A549 (cell line): Measurements from ENCODE around the gene MCOLN3. TPM values are rescaled to one million over a fixed set of nuclear protein-coding genes. Genes with fewer than 3 reads are reported as not detected.

ENCODE experiments used
- ATAC-seq, 2 experiments: fragments of 200-7000 bp in 1 of 2; fragments of >200 bp in 1 of 2; cut with Nextera tagmentation in 1 of 2; cut with Tn5 transposase in 1 of 2; 3 replicates each; pipeline versions ENCODE4 v1.8.0 to v1.9.1; 2018 to 2020; ENCODE audit warnings: mild to moderate bottlenecking in 1 of 2, moderate library complexity in 1 of 2
- CTCF ChIA-PET: fragments of 300-600 bp; sonication (Branson Sonifier 250); formaldehyde crosslinking; extraction: SDS; loops from one replicate; lab custom pipeline; 2021; ENCODE audit warnings: antibody characterized with exemption, inconsistent platforms; lab: Yijun Ruan, JAX
- POLR2A ChIA-PET: fragments of 350-600 bp; formaldehyde crosslinking; extraction: SDS; loops from one replicate; lab custom pipeline; 2021; ENCODE audit warnings: antibody characterized with exemption, inconsistent platforms; lab: Yijun Ruan, JAX
- DNase-seq, 2 experiments: peaks; one replicate each; pipeline versions ENCODE4 v3.0.0 to v3.0.0-alpha.2; 2011 to 2016; ENCODE audit warnings: low read depth in 1 of 2, low spot score in 1 of 2
- FAIRE-seq: peaks from 2 replicates; lab custom pipeline; 2011; peaks lifted over from hg19 to GRCh38; lab: Jason Lieb, UNC
- H3K27ac ChIP-seq, 2 experiments: fragments of >200 bp; sonication (Bioruptor Twin); formaldehyde crosslinking; 3 replicates each; pipeline ENCODE4 v1.5.1; 2016 to 2017
- H3K4me1 ChIP-seq: fragments of >200 bp; sonication (Bioruptor Twin); formaldehyde crosslinking; 3 replicates; pipeline ENCODE4 v1.6.1; 2016
- H3K4me2 ChIP-seq: fragments of >200 bp; sonication (Bioruptor Twin); formaldehyde crosslinking; 3 replicates; pipeline ENCODE4 v1.6.1; 2016
- H3K4me3 ChIP-seq: fragments of >200 bp; sonication (Bioruptor Twin); formaldehyde crosslinking; 3 replicates; pipeline ENCODE4 v1.5.1; 2016
- H3K9me3 ChIP-seq: fragments of >200 bp; sonication (Bioruptor Twin); formaldehyde crosslinking; 3 replicates; pipeline ENCODE4 v1.6.1; 2016
- BHLHE40 ChIP-seq: IDR thresholded peaks from 2 replicates; pipeline ENCODE4 v1.6.1; 2012; ENCODE audit warnings: low read depth, low read length, inconsistent platforms
- CBX2 ChIP-seq: fragments of 200-600 bp; sonication (generic); IDR thresholded peaks from 2 replicates; pipeline ENCODE4 v1.6.1; 2016; ENCODE audit warnings: low read depth, mild to moderate bottlenecking, borderline replicate concordance
- CHD2 ChIP-seq: fragments of 150-350 bp; IDR thresholded peaks from 2 replicates; pipeline ENCODE4 v1.6.1; 2014; ENCODE audit warnings: low read length; ENCODE audit not compliant: partially characterized antibody
- CHD4 ChIP-seq: fragments of 200-600 bp; sonication (generic); IDR thresholded peaks from 2 replicates; pipeline ENCODE4 v1.6.1; 2016; ENCODE audit warnings: antibody characterized with exemption, mild to moderate bottlenecking, borderline replicate concordance
- GATA3 ChIP-seq: IDR thresholded peaks from 2 replicates; pipeline ENCODE4 v1.6.1; 2012; ENCODE audit warnings: borderline replicate concordance
- HDAC2 ChIP-seq: fragments of 200-600 bp; sonication (generic); IDR thresholded peaks from 2 replicates; pipeline ENCODE4 v1.6.1; 2016
- HOXB13 ChIP-seq: fragments of 250-450 bp; sonication (Bioruptor Pico); IDR thresholded peaks from 2 replicates; pipeline ENCODE4 v1.5.0; 2020; ENCODE audit warnings: low read depth, mild to moderate bottlenecking, moderate library complexity
- HOXB5 ChIP-seq: fragments of 250-450 bp; sonication (Bioruptor Pico); IDR thresholded peaks from 2 replicates; pipeline ENCODE4 v1.5.0; 2020; ENCODE audit warnings: mild to moderate bottlenecking, moderate library complexity
- JUNB ChIP-seq: fragments of >200 bp; sonication (Bioruptor Twin); formaldehyde crosslinking; IDR thresholded peaks from 2 replicates; pipeline ENCODE4 v1.6.1; 2016
- KDM1A ChIP-seq: fragments of 200-600 bp; sonication (generic); IDR thresholded peaks from 2 replicates; pipeline ENCODE4 v1.6.1; 2016; ENCODE audit warnings: low read depth, mild to moderate bottlenecking
- KDM5A ChIP-seq: fragments of 200-600 bp; sonication (generic); IDR thresholded peaks from 2 replicates; pipeline ENCODE4 v1.6.1; 2016; ENCODE audit warnings: antibody characterized with exemption, mild to moderate bottlenecking
- POLR2AphosphoS2 ChIP-seq: conservative IDR thresholded peaks from 2 replicates; pipeline ENCODE4 v1.6.1; 2012; ENCODE audit warnings: low read length, improper control_type of control experiment, inconsistent platforms
- RAD21 ChIP-seq, 2 experiments: fragments of >200 bp in 1 of 2; sonication (Bioruptor Twin) in 1 of 2; formaldehyde crosslinking in 1 of 2; IDR thresholded peaks in 1 of 2; conservative IDR thresholded peaks in 1 of 2; 2 replicates in 1 of 2; 3 replicates in 1 of 2; pipeline ENCODE4 v1.6.1; 2012 to 2018; ENCODE audit warnings: inconsistent platforms in 1 of 2
- RFX5 ChIP-seq: fragments of 450-650 bp; IDR thresholded peaks from 2 replicates; pipeline ENCODE4 v1.7.1; 2014; ENCODE audit warnings: antibody characterized with exemption, mild to moderate bottlenecking, moderate library complexity
- SMC3 ChIP-seq: fragments of >200 bp; sonication (Bioruptor Twin); formaldehyde crosslinking; IDR thresholded peaks from 3 replicates; pipeline ENCODE4 v1.6.1; 2018; ENCODE audit warnings: inconsistent platforms
- SREBF2 ChIP-seq: fragments of 450-650 bp; IDR thresholded peaks from 2 replicates; pipeline ENCODE4 v1.6.1; 2014; ENCODE audit warnings: mild to moderate bottlenecking, moderate library complexity
- TFCP2L1 ChIP-seq: fragments of 250-450 bp; sonication (Bioruptor Pico); IDR thresholded peaks from 2 replicates; pipeline ENCODE4 v1.5.0; 2021; ENCODE audit warnings: mild to moderate bottlenecking
- TP53 ChIP-seq: fragments of 250-450 bp; sonication (Bioruptor Pico); IDR thresholded peaks from 2 replicates; pipeline ENCODE4 v1.5.0; 2021; ENCODE audit warnings: mild to moderate bottlenecking, moderate library complexity
- ZC3H11A ChIP-seq: fragments of 450-650 bp; IDR thresholded peaks from 2 replicates; pipeline ENCODE4 v1.6.1; 2014; ENCODE audit warnings: antibody characterized with exemption, mild to moderate bottlenecking
- ZNF302 ChIP-seq: fragments of 250-450 bp; sonication (Bioruptor Pico); IDR thresholded peaks from 2 replicates; pipeline ENCODE4 v1.9.0; 2021; ENCODE audit warnings: inconsistent platforms, mild to moderate bottlenecking, moderate library complexity
- WGBS: methylation state at CpG from one replicate; pipeline ENCODE4 v1.1.6; 2017; ENCODE audit errors: missing lambda C conversion rate; 5-methylcytosine and 5-hydroxymethylcytosine counted together
- polyA plus RNA-seq, 4 experiments: library from polyadenylated mRNA; depleted of rRNA in 3 of 4; stranded (reverse); fragments of >200 nt; fragmentation: RNase III in 1 of 4; extraction: RNeasy Plus Mini Kit Qiagen cat#74134 plus additional on column Dnase treatment in 1 of 4; gene quantifications; 2 replicates in 3 of 4; 3 replicates in 1 of 4; pipeline ENCODE4 v1.2.3, GENCODE V29; 2011 to 2017
- TF ChIP-seq, protein P1 (sequence below): IDR thresholded peaks from 2 replicates; pipeline ENCODE4 v1.6.1; 2012
- TF ChIP-seq, protein P2 (sequence below): fragments of >200 bp; sonication (Bioruptor Twin); formaldehyde crosslinking; IDR thresholded peaks from 3 replicates; pipeline ENCODE4 v1.5.1; 2016

The MCOLN3 gene
- polyA plus RNA-seq, 2 of the 4 experiments (the other 2 are of a cell fraction) = 4.2 to 6.7 TPM

DNA sequence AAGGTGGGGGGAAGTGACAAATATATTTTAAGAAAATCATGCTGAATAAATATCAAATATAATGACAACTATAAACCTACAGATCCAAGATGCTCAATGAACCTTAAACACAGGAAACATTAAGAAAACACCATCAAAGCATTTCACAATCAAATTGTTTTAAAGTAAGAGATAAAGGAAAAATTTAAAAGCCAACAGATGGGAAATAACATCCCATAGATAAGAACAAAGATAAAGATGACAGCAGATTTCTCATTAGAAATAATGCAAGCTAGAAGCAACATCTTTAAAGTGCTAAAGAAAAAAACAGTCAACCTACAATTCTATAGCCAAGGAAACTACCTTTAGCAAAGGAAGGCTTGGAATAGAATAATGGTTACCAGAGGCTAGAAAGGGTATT, 17.8 kb downstream of the MCOLN3 start:
- TF ChIP-seq HDAC2 (no peak), RAD21 (conservative IDR thresholded peaks at IDR 0.05 in 1 of 2, IDR thresholded peaks at IDR 0.05 in 1 of 2) (no peak)
- FAIRE-seq = no peak
- no peaks in the 10 kb centered on the region for H3K4me1 ChIP-seq
- ATAC-seq = no peak
- no peak overlapping the region for H3K4me3 ChIP-seq
- ChIA-PET POLR2A (no interaction called here), CTCF (interaction anchor here (1.0 kb wide), 1 partner anchor 86 kb away, joined by 4 read pairs; no protein-coding TSS in a partner anchor)
- H3K9me3 ChIP-seq = no peaks in the 10 kb centered on the region
- H3K4me2 ChIP-seq = no peak overlapping the region
- H3K27ac ChIP-seq = no peak overlapping the region
- DNase-seq = no peak

GRCh38 chr1:85028151-85028550, 20.1 kb downstream of the MCOLN3 start:
- no peak for TF ChIP-seq SMC3
- no peak for TF ChIP-seq POLR2AphosphoS2
- TF ChIP-seq, protein P1, sequence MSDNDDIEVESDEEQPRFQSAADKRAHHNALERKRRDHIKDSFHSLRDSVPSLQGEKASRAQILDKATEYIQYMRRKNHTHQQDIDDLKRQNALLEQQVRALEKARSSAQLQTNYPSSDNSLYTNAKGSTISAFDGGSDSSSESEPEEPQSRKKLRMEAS = no peak
- TF ChIP-seq BHLHE40 = no peak
- no peak for TF ChIP-seq ZC3H11A
- TF ChIP-seq ZNF302 = no peak
- TF ChIP-seq JUNB = no peak
- no peak for TF ChIP-seq CHD4
- TF ChIP-seq CHD2 = no peak
- TF ChIP-seq HOXB13 (CRISPR knock-in tag) = no peak
- TF ChIP-seq TFCP2L1 (CRISPR knock-in tag) = no peak
- no peak for TF ChIP-seq RFX5
- no peak for TF ChIP-seq HDAC2
- no peak for TF ChIP-seq KDM1A
- no peak for TF ChIP-seq GATA3
- no peak for TF ChIP-seq CBX2
- no peak for TF ChIP-seq TP53 (CRISPR knock-in tag)
- TF ChIP-seq HOXB5 (CRISPR knock-in tag) = no peak
- no peak overlapping the region for H3K4me3 ChIP-seq
- no peaks in the 10 kb centered on the region for H3K9me3 ChIP-seq
- no peaks in the 10 kb centered on the region for H3K4me1 ChIP-seq
- FAIRE-seq (no peak), DNase-seq (no peak), ATAC-seq (no peak)
- WGBS = 77% methylated on average over 3 of the region's 3 CpGs
- ChIA-PET POLR2A (interaction anchor here (1.1 kb wide), 1 partner anchor 83 kb away, joined by 3 read pairs; no protein-coding TSS in a partner anchor), CTCF (interaction anchor here (1.7 to 2.2 kb wide), 3 partner anchors 10 to 85 kb away, joined by 4 to 14 read pairs (median 7); no protein-coding TSS in a partner anchor)
- no peak overlapping the region for H3K4me2 ChIP-seq
- H3K27ac ChIP-seq = no peak overlapping the region

GRCh38 chr1:85027242-85027983, 20.9 kb downstream of the MCOLN3 start:
- H3K4me1 ChIP-seq = no peaks in the 10 kb centered on the region
- no peaks in the 10 kb centered on the region for H3K9me3 ChIP-seq
- no peak overlapping the region for H3K27ac ChIP-seq
- TF ChIP-seq KDM5A = no peak
- no peak for TF ChIP-seq SREBF2
- TF ChIP-seq RAD21 (conservative IDR thresholded peaks at IDR 0.05 in 1 of 2, IDR thresholded peaks at IDR 0.05 in 1 of 2) = peak in 1 of 2 experiments; percentile 25; a peak in 1 of 5 replicates
- TF ChIP-seq, protein P2, sequence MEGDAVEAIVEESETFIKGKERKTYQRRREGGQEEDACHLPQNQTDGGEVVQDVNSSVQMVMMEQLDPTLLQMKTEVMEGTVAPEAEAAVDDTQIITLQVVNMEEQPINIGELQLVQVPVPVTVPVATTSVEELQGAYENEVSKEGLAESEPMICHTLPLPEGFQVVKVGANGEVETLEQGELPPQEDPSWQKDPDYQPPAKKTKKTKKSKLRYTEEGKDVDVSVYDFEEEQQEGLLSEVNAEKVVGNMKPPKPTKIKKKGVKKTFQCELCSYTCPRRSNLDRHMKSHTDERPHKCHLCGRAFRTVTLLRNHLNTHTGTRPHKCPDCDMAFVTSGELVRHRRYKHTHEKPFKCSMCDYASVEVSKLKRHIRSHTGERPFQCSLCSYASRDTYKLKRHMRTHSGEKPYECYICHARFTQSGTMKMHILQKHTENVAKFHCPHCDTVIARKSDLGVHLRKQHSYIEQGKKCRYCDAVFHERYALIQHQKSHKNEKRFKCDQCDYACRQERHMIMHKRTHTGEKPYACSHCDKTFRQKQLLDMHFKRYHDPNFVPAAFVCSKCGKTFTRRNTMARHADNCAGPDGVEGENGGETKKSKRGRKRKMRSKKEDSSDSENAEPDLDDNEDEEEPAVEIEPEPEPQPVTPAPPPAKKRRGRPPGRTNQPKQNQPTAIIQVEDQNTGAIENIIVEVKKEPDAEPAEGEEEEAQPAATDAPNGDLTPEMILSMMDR = peak; percentile 24; the same call in 1 of the 3 replicates
- no peak overlapping the region for H3K4me3 ChIP-seq
- ChIA-PET POLR2A (interaction anchor here (1.1 kb wide), 1 partner anchor 83 kb away, joined by 3 read pairs; no protein-coding TSS in a partner anchor), CTCF (interaction anchor here (1.1 to 2.2 kb wide), 6 partner anchors 11 to 665 kb away, joined by 3 to 14 read pairs (median 4); partner anchors contain the start of gene C1orf52)
- ATAC-seq (peak; percentile 59 to 67; a peak in 3 of 6 replicates), DNase-seq (peak in 1 of 2 experiments; percentile 11), FAIRE-seq (no peak)
- no peak overlapping the region for H3K4me2 ChIP-seq
- 79% methylated on average over 5 of the region's 5 CpGs for WGBS
